GM12875 (cell line): ENCODE data around the gene RIPK3.

Experiments
- H3K4me3 ChIP-seq: one replicate; pipeline ENCODE4 v1.5.1; 2011; ENCODE audit warnings: low read depth, low read length, control low read depth
- TF ChIP-seq, protein P1 (sequence below): IDR thresholded peaks from 2 replicates; pipeline ENCODE4 v1.5.1; 2011; ENCODE audit warnings: low read depth, mild to moderate bottlenecking, control low read depth, inconsistent platforms, low read length, moderate library complexity, borderline replicate concordance; ENCODE audit not compliant: insufficient read depth

RIPK3 gene

GRCh38 chr14:24382064-24382371, 42.2 kb upstream of the RIPK3 start:
- TF ChIP-seq, protein P1, sequence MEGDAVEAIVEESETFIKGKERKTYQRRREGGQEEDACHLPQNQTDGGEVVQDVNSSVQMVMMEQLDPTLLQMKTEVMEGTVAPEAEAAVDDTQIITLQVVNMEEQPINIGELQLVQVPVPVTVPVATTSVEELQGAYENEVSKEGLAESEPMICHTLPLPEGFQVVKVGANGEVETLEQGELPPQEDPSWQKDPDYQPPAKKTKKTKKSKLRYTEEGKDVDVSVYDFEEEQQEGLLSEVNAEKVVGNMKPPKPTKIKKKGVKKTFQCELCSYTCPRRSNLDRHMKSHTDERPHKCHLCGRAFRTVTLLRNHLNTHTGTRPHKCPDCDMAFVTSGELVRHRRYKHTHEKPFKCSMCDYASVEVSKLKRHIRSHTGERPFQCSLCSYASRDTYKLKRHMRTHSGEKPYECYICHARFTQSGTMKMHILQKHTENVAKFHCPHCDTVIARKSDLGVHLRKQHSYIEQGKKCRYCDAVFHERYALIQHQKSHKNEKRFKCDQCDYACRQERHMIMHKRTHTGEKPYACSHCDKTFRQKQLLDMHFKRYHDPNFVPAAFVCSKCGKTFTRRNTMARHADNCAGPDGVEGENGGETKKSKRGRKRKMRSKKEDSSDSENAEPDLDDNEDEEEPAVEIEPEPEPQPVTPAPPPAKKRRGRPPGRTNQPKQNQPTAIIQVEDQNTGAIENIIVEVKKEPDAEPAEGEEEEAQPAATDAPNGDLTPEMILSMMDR, result no peak
- no peak overlapping the region for H3K4me3 ChIP-seq

DNA sequence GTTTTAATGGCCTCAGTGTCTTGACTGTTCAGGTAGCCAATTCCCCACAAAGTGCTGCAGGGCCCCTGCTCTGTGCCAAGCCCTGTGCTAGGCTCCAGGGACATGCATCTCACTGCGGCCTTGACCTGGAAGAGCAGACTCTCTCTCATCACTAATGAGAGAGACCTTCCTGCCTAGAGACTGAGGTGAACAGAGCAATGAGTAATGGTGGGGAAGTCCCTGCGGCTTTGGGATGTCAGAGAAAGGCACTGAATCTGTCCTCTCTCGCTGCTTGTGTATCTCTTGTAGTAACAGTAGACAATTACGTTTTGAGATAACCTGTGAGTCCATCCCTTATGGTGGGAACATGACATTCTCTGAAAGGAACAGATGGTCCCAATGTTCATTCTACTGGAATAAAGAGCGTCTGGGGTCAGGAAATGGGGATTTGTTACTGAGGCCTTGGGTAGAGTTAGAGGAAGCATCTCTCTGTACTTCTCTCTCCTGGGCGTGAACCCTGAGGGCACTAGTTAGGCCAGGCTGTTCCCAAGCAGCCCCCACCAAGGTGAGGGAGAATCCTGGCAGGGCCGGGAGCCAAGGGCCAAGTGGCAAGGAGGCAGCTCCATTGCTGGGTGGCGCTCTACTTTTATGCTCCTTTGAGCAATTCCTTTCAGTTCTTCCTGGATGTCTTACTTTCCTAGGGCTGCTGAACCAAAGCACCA, 41.7 kb upstream of the RIPK3 start:
- TF ChIP-seq, protein P1, result no peak
- no peak overlapping the region for H3K4me3 ChIP-seq

DNA sequence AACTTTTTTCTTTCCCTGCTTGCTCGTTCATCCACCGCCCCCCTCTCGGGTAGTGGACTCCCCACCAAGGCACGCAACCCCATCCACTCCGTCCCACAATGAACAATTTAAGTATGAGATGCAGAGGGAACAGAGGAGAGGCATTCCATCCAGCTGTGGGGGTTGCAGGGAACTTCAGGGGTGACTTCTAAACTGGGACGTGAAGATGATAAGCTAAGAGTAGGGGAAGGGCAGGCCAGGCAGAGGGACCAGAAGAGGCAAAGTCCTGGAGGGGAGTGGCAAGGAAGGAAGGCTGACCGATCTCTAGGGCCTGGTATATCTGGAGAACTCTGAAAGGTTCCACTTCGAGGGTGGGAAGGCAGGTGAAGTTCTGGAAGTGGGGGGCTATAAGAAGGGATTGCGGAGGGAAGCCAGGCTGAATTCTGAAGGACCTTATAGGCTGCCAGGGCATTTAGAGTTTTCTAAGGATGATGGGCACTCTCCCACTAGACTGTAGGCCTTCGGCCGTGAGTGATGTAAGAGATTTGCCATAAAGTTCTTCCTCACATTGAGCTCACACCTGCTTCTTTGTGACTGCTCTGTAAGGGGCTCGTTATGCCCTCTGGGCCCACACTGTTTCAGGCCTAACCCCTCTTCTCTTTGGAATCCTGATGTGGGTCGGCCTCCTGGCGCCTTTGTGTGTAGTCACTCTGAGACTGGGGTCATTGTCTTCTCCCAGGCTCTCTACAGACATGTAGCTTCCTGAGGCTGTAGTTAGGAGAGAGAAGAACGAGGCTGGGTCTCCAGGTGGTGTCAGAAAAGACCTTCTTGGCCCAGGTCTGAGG, 40.3 kb upstream of the RIPK3 start:
- TF ChIP-seq, protein P1, result no peak

GRCh38 chr14:24378981-24379906, 39.5 kb upstream of the RIPK3 start:
- TF ChIP-seq, protein P1, result no peak
- no peak overlapping the region for H3K4me3 ChIP-seq

More for the DNA sequence above, 40.3 kb upstream of the RIPK3 start:
- H3K4me3 ChIP-seq, result no peak overlapping the region

DNA sequence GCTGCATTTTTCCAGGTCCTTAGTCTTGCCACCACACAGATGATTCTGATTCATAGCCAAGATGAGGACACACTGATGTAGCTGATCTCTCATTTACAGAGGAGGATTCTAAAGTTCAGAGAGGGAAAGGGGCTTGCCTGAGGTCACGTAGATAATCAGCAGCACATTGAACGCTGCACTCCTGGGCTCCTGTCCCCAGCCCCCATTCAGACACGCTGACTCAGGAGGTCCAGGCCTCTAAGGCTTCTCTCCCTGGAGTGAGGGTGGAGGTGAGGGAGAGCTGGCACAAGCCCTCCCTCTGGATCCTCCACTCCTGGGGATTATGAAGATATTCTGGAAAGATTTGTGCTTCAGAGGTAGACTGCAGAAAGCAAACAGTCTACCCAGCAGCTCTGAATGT, 38.5 kb upstream of the RIPK3 start:
- TF ChIP-seq, protein P1, result no peak
- no peak overlapping the region for H3K4me3 ChIP-seq

DNA sequence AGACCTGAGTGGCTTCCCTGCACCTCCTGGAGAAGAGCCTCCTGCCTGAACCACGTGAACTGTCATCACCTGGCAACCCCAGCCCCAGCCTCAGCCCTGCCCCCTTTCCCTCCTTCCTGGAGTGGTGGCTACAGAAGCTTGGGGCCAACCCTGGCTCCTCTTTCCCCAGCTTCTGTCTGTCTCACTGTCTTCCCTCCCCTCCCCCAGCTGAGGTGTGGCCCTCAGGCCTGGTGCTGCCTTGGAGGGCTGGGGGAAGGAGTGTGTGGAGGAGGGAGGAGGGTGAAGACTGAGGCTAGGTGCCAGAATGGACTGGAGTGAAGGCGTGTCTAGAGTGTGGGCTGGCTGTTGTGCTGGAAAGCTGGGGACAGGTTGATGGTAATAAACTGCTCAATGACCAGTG, 37.9 kb upstream of the RIPK3 start:
- TF ChIP-seq, protein P1, result no peak
- H3K4me3 ChIP-seq, result no peak overlapping the region

DNA sequence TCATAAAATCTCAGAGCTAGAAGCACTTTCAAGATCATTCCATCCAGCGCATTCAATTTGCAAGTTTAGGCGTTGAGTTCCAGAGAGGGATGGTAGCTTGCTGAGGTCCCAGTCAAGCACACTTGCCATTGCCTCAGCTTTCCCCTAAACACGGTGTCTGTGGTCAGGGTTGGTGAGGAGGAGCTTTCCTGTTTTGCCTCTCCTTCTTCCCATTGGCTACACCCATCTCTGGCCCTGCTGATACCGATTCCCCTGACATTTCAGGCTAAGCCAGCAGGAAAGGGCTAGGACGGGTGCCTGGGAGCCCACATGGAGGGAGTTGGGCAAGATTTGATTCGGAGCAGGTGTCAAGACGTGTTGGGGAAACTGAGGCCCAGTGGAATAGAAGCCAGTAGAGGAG, 37.3 kb upstream of the RIPK3 start:
- no peak overlapping the region for H3K4me3 ChIP-seq
- TF ChIP-seq, protein P1, result no peak
